Neural progenitor cell (in vitro differentiated cells): Measurements from ENCODE around the gene DTNB.

Experiments
- EZH2phosphoT487 ChIP-seq: fragments of 200-600 bp; sonication (generic); IDR thresholded peaks from 2 replicates; pipeline ENCODE4 v1.6.1; 2017; ENCODE audit warnings: antibody characterized with exemption
- TF ChIP-seq, protein P1 (sequence below): fragments of 200-600 bp; sonication (generic); IDR thresholded peaks from 2 replicates; pipeline ENCODE4 v1.5.1; 2017; ENCODE audit warnings: antibody characterized with exemption, mild to moderate bottlenecking

DNA sequence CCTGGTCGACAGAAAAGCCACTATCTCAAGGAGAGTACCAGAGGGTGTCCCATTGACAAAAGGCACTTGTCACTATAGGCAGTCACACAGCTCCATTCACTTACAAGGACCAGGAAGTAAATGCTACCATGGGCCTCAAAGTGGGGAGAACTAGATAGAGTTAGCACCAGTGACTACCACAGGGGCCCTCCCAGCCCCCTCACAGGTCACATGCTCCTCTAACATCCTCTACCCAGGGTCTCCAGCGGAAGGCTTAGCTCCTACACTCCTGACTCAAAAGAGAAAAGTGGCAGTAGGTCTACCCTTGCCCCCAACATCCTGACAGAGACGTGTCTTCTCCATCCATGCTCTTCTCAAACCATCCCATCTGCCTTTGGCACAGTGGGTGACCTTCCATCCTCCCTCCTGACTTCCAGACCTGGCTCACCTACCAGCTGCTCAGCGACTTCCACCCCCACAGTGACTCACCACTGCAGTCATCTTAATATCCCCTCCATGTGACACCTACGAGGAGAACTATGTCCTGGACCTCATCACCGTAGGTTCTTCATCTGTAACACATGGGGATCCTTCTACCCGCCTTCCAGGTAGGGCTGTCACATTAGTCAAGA, 326.1 kb downstream of the DTNB start:
- TF ChIP-seq, protein P1, sequence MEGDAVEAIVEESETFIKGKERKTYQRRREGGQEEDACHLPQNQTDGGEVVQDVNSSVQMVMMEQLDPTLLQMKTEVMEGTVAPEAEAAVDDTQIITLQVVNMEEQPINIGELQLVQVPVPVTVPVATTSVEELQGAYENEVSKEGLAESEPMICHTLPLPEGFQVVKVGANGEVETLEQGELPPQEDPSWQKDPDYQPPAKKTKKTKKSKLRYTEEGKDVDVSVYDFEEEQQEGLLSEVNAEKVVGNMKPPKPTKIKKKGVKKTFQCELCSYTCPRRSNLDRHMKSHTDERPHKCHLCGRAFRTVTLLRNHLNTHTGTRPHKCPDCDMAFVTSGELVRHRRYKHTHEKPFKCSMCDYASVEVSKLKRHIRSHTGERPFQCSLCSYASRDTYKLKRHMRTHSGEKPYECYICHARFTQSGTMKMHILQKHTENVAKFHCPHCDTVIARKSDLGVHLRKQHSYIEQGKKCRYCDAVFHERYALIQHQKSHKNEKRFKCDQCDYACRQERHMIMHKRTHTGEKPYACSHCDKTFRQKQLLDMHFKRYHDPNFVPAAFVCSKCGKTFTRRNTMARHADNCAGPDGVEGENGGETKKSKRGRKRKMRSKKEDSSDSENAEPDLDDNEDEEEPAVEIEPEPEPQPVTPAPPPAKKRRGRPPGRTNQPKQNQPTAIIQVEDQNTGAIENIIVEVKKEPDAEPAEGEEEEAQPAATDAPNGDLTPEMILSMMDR, result no peak
- TF ChIP-seq EZH2phosphoT487, result no peak
